ENCODE measurements around the gene OSBPL7. TPM values are rescaled to one million over a fixed set of nuclear protein-coding genes. Genes with fewer than 3 reads are reported as not detected.

OSBPL7 gene
- total and polyA plus RNA-seq, 2 of the 8 experiments (the other 6 are each of a cell fraction or from before 2014, with no cell fraction given) = 7.2 to 8.9 TPM

GRCh38 chr17:47853616-47854015, 32.0 kb upstream of the OSBPL7 start (continued):
- no peak for TF ChIP-seq CHD7 (IDR thresholded peaks at IDR 0.05; ENCODE audit: insufficient replicate concordance, low read length)
